ENCODE measurements around the gene STX8.
"Not testable (repeated sequence)": the region's sequence is repeated elsewhere in the genome, so short reads cannot be mapped to it uniquely, and the experiment has no call there.

STX8 gene

GRCh38 chr17:9261081-9262012, 314.3 kb downstream of the STX8 start:
- DNase-seq (ENCODE audit: insufficient read length) (no peak), FAIRE-seq (no peak)
- no peak for TF ChIP-seq TAF1 (IDR thresholded peaks at IDR 0.05; ENCODE audit: borderline replicate concordance, low read depth, low read length)
- no peak for TF ChIP-seq POLR2AphosphoS5 (IDR thresholded peaks at IDR 0.05; ENCODE audit: low read depth, low read length)
- no peak for TF ChIP-seq POLR2A (IDR thresholded peaks at IDR 0.05; ENCODE audit: low read depth, low read length)

GRCh38 chr17:9259419-9259818, 316.2 kb downstream of the STX8 start:
- FAIRE-seq = no peak
- DNase-seq (ENCODE audit: insufficient read length) = no peak
- TF ChIP-seq TAF1 (IDR thresholded peaks at IDR 0.05; ENCODE audit: borderline replicate concordance, low read depth, low read length) (no peak), POLR2A (IDR thresholded peaks at IDR 0.05; ENCODE audit: low read depth, low read length) (no peak), POLR2AphosphoS5 (IDR thresholded peaks at IDR 0.05; ENCODE audit: low read depth, low read length) (no peak)

- DNase-seq (ENCODE audit: insufficient read length) = no peak
- FAIRE-seq = no peak
Measured at GRCh38 chr17:9258115-9259015, 317.3 kb downstream of the STX8 start.

GRCh38 chr17:9257630-9257965, 318.0 kb downstream of the STX8 start:
- FAIRE-seq = not testable (repeated sequence)

More at GRCh38 chr17:9258115-9259015, 317.3 kb downstream of the STX8 start:
- TF ChIP-seq POLR2A (IDR thresholded peaks at IDR 0.05; ENCODE audit: low read depth, low read length) = no peak
- TF ChIP-seq TAF1 (IDR thresholded peaks at IDR 0.05; ENCODE audit: borderline replicate concordance, low read depth, low read length) = no peak
- TF ChIP-seq POLR2AphosphoS5 (IDR thresholded peaks at IDR 0.05; ENCODE audit: low read depth, low read length) = no peak

GRCh38 chr17:9256751-9257629, 318.6 kb downstream of the STX8 start:
- DNase-seq (ENCODE audit: insufficient read length) (no peak), FAIRE-seq (no peak)
- TF ChIP-seq TAF1 (IDR thresholded peaks at IDR 0.05; ENCODE audit: borderline replicate concordance, low read depth, low read length) (no peak), POLR2A (IDR thresholded peaks at IDR 0.05; ENCODE audit: low read depth, low read length) (no peak), POLR2AphosphoS5 (IDR thresholded peaks at IDR 0.05; ENCODE audit: low read depth, low read length) (no peak)

More at GRCh38 chr17:9257630-9257965, 318.0 kb downstream of the STX8 start:
- not testable (repeated sequence) for DNase-seq (ENCODE audit: insufficient read length)

- no peak for TF ChIP-seq POLR2AphosphoS5 (IDR thresholded peaks at IDR 0.05; ENCODE audit: low read depth, low read length)
- no peak for TF ChIP-seq TAF1 (IDR thresholded peaks at IDR 0.05; ENCODE audit: borderline replicate concordance, low read depth, low read length)
- TF ChIP-seq POLR2A (IDR thresholded peaks at IDR 0.05; ENCODE audit: low read depth, low read length) = no peak
- DNase-seq (ENCODE audit: insufficient read length) (no peak), FAIRE-seq (no peak)
Measured at GRCh38 chr17:9256361-9256750, 319.3 kb downstream of the STX8 start.

- TF ChIP-seq POLR2AphosphoS5 (IDR thresholded peaks at IDR 0.05; ENCODE audit: low read depth, low read length) = no peak
- TF ChIP-seq POLR2A (IDR thresholded peaks at IDR 0.05; ENCODE audit: low read depth, low read length) = no peak
- TF ChIP-seq TAF1 (IDR thresholded peaks at IDR 0.05; ENCODE audit: borderline replicate concordance, low read depth, low read length) = no peak
Measured at GRCh38 chr17:9255833-9256232, 319.8 kb downstream of the STX8 start.

GRCh38 chr17:9254841-9255240, 320.8 kb downstream of the STX8 start:
- no peak for FAIRE-seq

More at GRCh38 chr17:9255833-9256232, 319.8 kb downstream of the STX8 start:
- FAIRE-seq (no peak), DNase-seq (ENCODE audit: insufficient read length) (no peak)

GRCh38 chr17:9253308-9253707, 322.3 kb downstream of the STX8 start:
- FAIRE-seq (no peak), DNase-seq (ENCODE audit: insufficient read length) (no peak)
- TF ChIP-seq TAF1 (IDR thresholded peaks at IDR 0.05; ENCODE audit: borderline replicate concordance, low read depth, low read length) = no peak
- no peak for TF ChIP-seq POLR2AphosphoS5 (IDR thresholded peaks at IDR 0.05; ENCODE audit: low read depth, low read length)
- no peak for TF ChIP-seq POLR2A (IDR thresholded peaks at IDR 0.05; ENCODE audit: low read depth, low read length)

More at GRCh38 chr17:9254841-9255240, 320.8 kb downstream of the STX8 start:
- no peak for DNase-seq (ENCODE audit: insufficient read length)
- no peak for TF ChIP-seq POLR2A (IDR thresholded peaks at IDR 0.05; ENCODE audit: low read depth, low read length)

GRCh38 chr17:9251273-9251672, 324.3 kb downstream of the STX8 start:
- DNase-seq (ENCODE audit: insufficient read length) = no peak
- TF ChIP-seq POLR2AphosphoS5 (IDR thresholded peaks at IDR 0.05; ENCODE audit: low read depth, low read length) (no peak), TAF1 (IDR thresholded peaks at IDR 0.05; ENCODE audit: borderline replicate concordance, low read depth, low read length) (no peak), POLR2A (IDR thresholded peaks at IDR 0.05; ENCODE audit: low read depth, low read length) (no peak)
- FAIRE-seq = no peak

All from GM12892 (cell line).